ENCODE data around the gene BAG1. TPM values are rescaled to one million over a fixed set of nuclear protein-coding genes. Genes with fewer than 3 reads are reported as not detected.
A peak's percentile ranks its signal among the peaks of the same experiment; 100 is the strongest.

The BAG1 gene
- 9.1 and 21.6 TPM in 2 replicates for total RNA-seq

GRCh38 chr9:33264473-33265177 is at the start of gene BAG1, which contains the start of gene CHMP5:
Gene BAG1, minus strand, starts transcription at chr9:33264708.
Gene CHMP5, plus strand, starts transcription at chr9:33265049. Its CDS starts 30 bp downstream, at chr9:33265079.
- DNase-seq (ENCODE audit: low read depth): peak; percentile 100
- peak within 1 kb of the TSS; percentile 96 for H3K4me3 ChIP-seq (ENCODE audit: low read depth, low read length)
- TF ChIP-seq, protein P1, sequence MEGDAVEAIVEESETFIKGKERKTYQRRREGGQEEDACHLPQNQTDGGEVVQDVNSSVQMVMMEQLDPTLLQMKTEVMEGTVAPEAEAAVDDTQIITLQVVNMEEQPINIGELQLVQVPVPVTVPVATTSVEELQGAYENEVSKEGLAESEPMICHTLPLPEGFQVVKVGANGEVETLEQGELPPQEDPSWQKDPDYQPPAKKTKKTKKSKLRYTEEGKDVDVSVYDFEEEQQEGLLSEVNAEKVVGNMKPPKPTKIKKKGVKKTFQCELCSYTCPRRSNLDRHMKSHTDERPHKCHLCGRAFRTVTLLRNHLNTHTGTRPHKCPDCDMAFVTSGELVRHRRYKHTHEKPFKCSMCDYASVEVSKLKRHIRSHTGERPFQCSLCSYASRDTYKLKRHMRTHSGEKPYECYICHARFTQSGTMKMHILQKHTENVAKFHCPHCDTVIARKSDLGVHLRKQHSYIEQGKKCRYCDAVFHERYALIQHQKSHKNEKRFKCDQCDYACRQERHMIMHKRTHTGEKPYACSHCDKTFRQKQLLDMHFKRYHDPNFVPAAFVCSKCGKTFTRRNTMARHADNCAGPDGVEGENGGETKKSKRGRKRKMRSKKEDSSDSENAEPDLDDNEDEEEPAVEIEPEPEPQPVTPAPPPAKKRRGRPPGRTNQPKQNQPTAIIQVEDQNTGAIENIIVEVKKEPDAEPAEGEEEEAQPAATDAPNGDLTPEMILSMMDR (IDR thresholded peaks at IDR 0.05; ENCODE audit: insufficient read depth, low read depth, low read length): peak; percentile 41

- no peak overlapping the region for H3K4me3 ChIP-seq (ENCODE audit: low read depth, low read length)
- TF ChIP-seq, protein P1 (IDR thresholded peaks at IDR 0.05; ENCODE audit: insufficient read depth, low read depth, low read length): no peak
- peak; percentile 33 for DNase-seq (ENCODE audit: low read depth)
Measured at GRCh38 chr9:33311953-33312352, 47.4 kb upstream of the BAG1 start.

- DNase-seq (ENCODE audit: low read depth): no peak
- no peak overlapping the region for H3K4me3 ChIP-seq (ENCODE audit: low read depth, low read length)
- TF ChIP-seq, protein P1 (IDR thresholded peaks at IDR 0.05; ENCODE audit: insufficient read depth, low read depth, low read length): no peak
Measured at GRCh38 chr9:33310748-33311147, 46.2 kb upstream of the BAG1 start.

GRCh38 chr9:33309903-33310302 is 45.4 kb upstream of the BAG1 start:
- no peak overlapping the region for H3K4me3 ChIP-seq (ENCODE audit: low read depth, low read length)
- TF ChIP-seq, protein P1 (IDR thresholded peaks at IDR 0.05; ENCODE audit: insufficient read depth, low read depth, low read length): no peak

GRCh38 chr9:33307067-33307466 is 42.6 kb upstream of the BAG1 start:
- TF ChIP-seq, protein P1 (IDR thresholded peaks at IDR 0.05; ENCODE audit: insufficient read depth, low read depth, low read length): no peak
- no peak for DNase-seq (ENCODE audit: low read depth)
- no peak overlapping the region for H3K4me3 ChIP-seq (ENCODE audit: low read depth, low read length)

More at GRCh38 chr9:33309903-33310302, 45.4 kb upstream of the BAG1 start:
- DNase-seq (ENCODE audit: low read depth): no peak

DNA sequence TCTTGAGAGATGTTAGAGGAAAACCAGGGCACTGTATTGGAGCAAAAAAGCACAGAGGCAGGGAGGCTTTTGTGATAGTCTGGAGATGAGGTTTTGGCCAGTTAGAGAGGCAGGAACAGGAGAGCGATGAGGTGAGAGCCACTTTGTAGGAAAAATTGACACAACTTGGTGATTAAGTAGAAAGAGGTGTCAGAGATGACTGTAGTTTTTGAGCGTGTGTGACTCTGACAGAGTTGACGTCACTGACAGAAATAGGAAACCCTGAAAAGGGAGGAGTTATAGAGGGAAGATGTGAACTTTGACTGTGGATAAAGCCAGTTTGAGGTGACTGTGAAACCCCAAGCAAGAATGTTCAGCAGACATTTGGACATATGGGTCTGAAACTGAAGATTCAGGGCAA is 41.5 kb upstream of the BAG1 start:
- no peak overlapping the region for H3K4me3 ChIP-seq (ENCODE audit: low read depth, low read length)
- TF ChIP-seq, protein P1 (IDR thresholded peaks at IDR 0.05; ENCODE audit: insufficient read depth, low read depth, low read length): no peak
- no peak for DNase-seq (ENCODE audit: low read depth)
